Sigmoid colon (tissue), 4 donors: ENCODE data around the gene GPN2.

Experiments used
- CTCF ChIP-seq, 4 experiments: fragments of 450-650 bp in 3 of 4; fragments of 200-600 bp in 1 of 4; IDR thresholded peaks; one replicate each; pipeline ENCODE4 v1.5.1; 2016 to 2019; ENCODE audit warnings: antibody characterized with exemption in 4 of 4, mild to moderate bottlenecking in 3 of 4, moderate library complexity in 2 of 4
- EP300 ChIP-seq, 4 donors: sonication (generic); formaldehyde crosslinking; IDR thresholded peaks; one replicate each; pipeline ENCODE4 v1.6.1; 2017; ENCODE audit warnings: antibody characterized with exemption in 4 of 4
- POLR2A ChIP-seq, 2 donors: fragments of 450-650 bp; IDR thresholded peaks; one replicate each; pipeline ENCODE4 v1.6.1; 2016; ENCODE audit warnings: antibody characterized with exemption in 2 of 2, mild to moderate bottlenecking in 2 of 2, moderate library complexity in 2 of 2

- TF ChIP-seq CTCF (IDR thresholded peaks at IDR 0.05) = no peak
- no peak for TF ChIP-seq POLR2A (IDR thresholded peaks at IDR 0.05)
- TF ChIP-seq EP300 (IDR thresholded peaks at IDR 0.05) = no peak
These were observed 25.2 kb upstream of the GPN2 start for GRCh38 chr1:26915204-26915842.
